Endodermal cell (in vitro differentiated cells): ENCODE measurements around the gene NBAS. TPM values are rescaled to one million over a fixed set of nuclear protein-coding genes. Genes with fewer than 3 reads are reported as not detected.

Experiments
- DNase-seq: peaks from one replicate; pipeline ENCODE4 v3.0.0-alpha.2; 2017
- H3K27ac ChIP-seq: 2 replicates; pipeline ENCODE4 v1.5.1; 2013; ENCODE audit warnings: mild to moderate bottlenecking, low read depth, low read length, moderate library complexity
- H3K27me3 ChIP-seq: 2 replicates; pipeline ENCODE4 v1.6.1; 2013; ENCODE audit warnings: mild to moderate bottlenecking, low read length, moderate library complexity; ENCODE audit not compliant: insufficient read depth, control insufficient read depth, poor library complexity, severe bottlenecking
- H3K36me3 ChIP-seq: 2 replicates; pipeline ENCODE4 v1.7.0; 2013; ENCODE audit warnings: mild to moderate bottlenecking, low read length, moderate library complexity; ENCODE audit not compliant: control insufficient read depth, insufficient read depth
- H3K4me1 ChIP-seq: one replicate; pipeline ENCODE4 v1.7.0; 2013; ENCODE audit warnings: low read length; ENCODE audit not compliant: control insufficient read depth, insufficient read depth
- H3K4me3 ChIP-seq: 2 replicates; pipeline ENCODE4 v1.5.1; 2013; ENCODE audit warnings: mild to moderate bottlenecking, low read length, moderate library complexity
- H3K9ac ChIP-seq: 2 replicates; pipeline ENCODE4 v1.6.1; 2013; ENCODE audit warnings: mild to moderate bottlenecking, low read length, moderate library complexity; ENCODE audit not compliant: poor library complexity, severe bottlenecking; ENCODE audit errors: extremely low read depth
- H3K9me3 ChIP-seq: 2 replicates; pipeline ENCODE4 v1.6.1; 2013; ENCODE audit warnings: mild to moderate bottlenecking, low read length, moderate library complexity; ENCODE audit not compliant: control insufficient read depth
- H3K27ac Mint-ChIP-seq: 2 replicates; pipeline ENCODE4 v1.8.0; 2020; ENCODE audit warnings: mixed read lengths
- H3K27me3 Mint-ChIP-seq: 2 replicates; pipeline ENCODE4 v1.8.0; 2021; ENCODE audit warnings: mild to moderate bottlenecking, mixed read lengths; ENCODE audit not compliant: insufficient read depth
- H3K36me3 Mint-ChIP-seq: 2 replicates; pipeline ENCODE4 v1.8.0; 2020; ENCODE audit warnings: low read depth, mixed read lengths
- H3K4me1 Mint-ChIP-seq: 2 replicates; pipeline ENCODE4 v1.8.0; 2020; ENCODE audit warnings: mixed read lengths
- H3K4me3 Mint-ChIP-seq: 2 replicates; pipeline ENCODE4 v1.8.0; 2020; ENCODE audit warnings: mild to moderate bottlenecking, moderate library complexity, mixed read lengths
- H3K9me3 Mint-ChIP-seq: 2 replicates; pipeline ENCODE4 v1.8.0; 2020; ENCODE audit warnings: mild to moderate bottlenecking, mixed read lengths
- CTCF ChIP-seq: fragments of 200-600 bp; sonication (generic); conservative IDR thresholded peaks from 2 replicates; pipeline ENCODE4 v1.5.0; 2021; ENCODE audit warnings: antibody characterized with exemption, mild to moderate bottlenecking
- WGBS, 2 experiments: methylation state at CpG; one replicate each; pipeline versions ENCODE4 v1.1.5 to v1.1.7; 2013; ENCODE audit warnings: missing lambda C conversion rate in 2 of 2, mixed read lengths in 1 of 2; ENCODE audit not compliant: insufficient coverage in 1 of 2, insufficient read length in 1 of 2; 5-methylcytosine and 5-hydroxymethylcytosine counted together
- total RNA-seq, 2 donors: library from RNA; stranded (reverse); fragmentation: NEBNext Ultra II Directional in 1 of 2; extraction: Animal tissue kit (Norgen Biotek cat#: 25700) in 1 of 2; gene quantifications; 2 replicates in 1 of 2; 3 replicates in 1 of 2; pipeline ENCODE4 v1.2.1, GENCODE V29; 2021

The NBAS gene
- total RNA-seq, 2 donors from 2014 or later = 47.4 to 54.7 TPM

- WGBS, 2 experiments = 91 to 98% methylated on average over 4 to 5 of the region's 5 CpGs
- Histone ChIP-seq H3K36me3 (no peaks in the 10 kb centered on the region), H3K4me1 (no peaks in the 10 kb centered on the region), H3K27me3 (no peaks in the 10 kb centered on the region), H3K9me3 (no peaks in the 10 kb centered on the region), H3K27ac (no peak overlapping the region), H3K9ac (no peak overlapping the region), H3K4me3 (no peak overlapping the region)
- H3K27ac Mint-ChIP-seq = no peak overlapping the region
- no peak for DNase-seq
- peaks cover 7% of the 10 kb centered on the region for H3K4me1 Mint-ChIP-seq
- H3K9me3 Mint-ChIP-seq = peaks cover 12% of the 10 kb centered on the region
- TF ChIP-seq CTCF = no peak
- H3K27me3 Mint-ChIP-seq = no peaks in the 10 kb centered on the region
- H3K4me3 Mint-ChIP-seq = no peak overlapping the region
- peaks cover 16% of the 10 kb centered on the region for H3K36me3 Mint-ChIP-seq
Measured at GRCh38 chr2:15494877-15495276, 66.3 kb downstream of the NBAS start.

GRCh38 chr2:15492773-15493325 is 68.3 kb downstream of the NBAS start:
- no peaks in the 10 kb centered on the region for H3K4me1 ChIP-seq
- DNase-seq = no peak
- H3K27me3 ChIP-seq = no peaks in the 10 kb centered on the region
- H3K9me3 ChIP-seq = no peaks in the 10 kb centered on the region
- H3K27ac ChIP-seq = no peak overlapping the region
- no peaks in the 10 kb centered on the region for H3K27me3 Mint-ChIP-seq
- peaks cover 7% of the 10 kb centered on the region for H3K4me1 Mint-ChIP-seq
- H3K27ac Mint-ChIP-seq = no peak overlapping the region
- no peak overlapping the region for H3K4me3 Mint-ChIP-seq
- no peak overlapping the region for H3K4me3 ChIP-seq
- H3K36me3 Mint-ChIP-seq = peaks cover 4% of the 10 kb centered on the region
- H3K36me3 ChIP-seq = no peaks in the 10 kb centered on the region
- no peaks in the 10 kb centered on the region for H3K9me3 Mint-ChIP-seq
- TF ChIP-seq CTCF = no peak
- no peak overlapping the region for H3K9ac ChIP-seq
- 90% methylated on average over 4 of the region's 4 CpGs; no CpG with 5 or more reads in 1 of the 2 experiments for WGBS, 2 experiments

- Histone ChIP-seq H3K4me3 (no peak overlapping the region), H3K9ac (no peak overlapping the region), H3K9me3 (no peaks in the 10 kb centered on the region), H3K36me3 (no peaks in the 10 kb centered on the region), H3K4me1 (no peaks in the 10 kb centered on the region), H3K27me3 (no peaks in the 10 kb centered on the region), H3K27ac (no peak overlapping the region)
- Mint-ChIP-seq H3K27ac (no peak overlapping the region), H3K27me3 (no peaks in the 10 kb centered on the region), H3K9me3 (no peaks in the 10 kb centered on the region), H3K4me3 (no peak overlapping the region), H3K4me1 (no peaks in the 10 kb centered on the region), H3K36me3 (peaks cover 12% of the 10 kb centered on the region)
- no peak for DNase-seq
- WGBS, 2 experiments = 100% methylated on average over 2 of the region's 2 CpGs; no CpG with 5 or more reads in 1 of the 2 experiments
- TF ChIP-seq CTCF = no peak
Measured at GRCh38 chr2:15486770-15487169, 74.4 kb downstream of the NBAS start.
